Skin of body (tissue), 2 donors: ENCODE measurements around the gene JPT1. TPM values are rescaled to one million over a fixed set of nuclear protein-coding genes. Genes with fewer than 3 reads are reported as not detected.

Experiments used
- small RNA-seq: library from RNA; depleted of rRNA; stranded (forward); fragments of <200 nt; gene quantifications from one replicate; pipeline ENCODE3, GENCODE V24; 2014; ENCODE audit warnings: low replicate concordance
- total RNA-seq: library from RNA; depleted of rRNA; stranded (reverse); fragments of >200 nt; gene quantifications from one replicate; pipeline ENCODE4 v1.2.3, GENCODE V29; 2014

JPT1 gene
- total RNA-seq, 1 donor from 2014 or later, result 27.9 TPM

Small RNA genes lying within 50 kb of the gene (small RNA-seq; reads per million reads assigned to genes)
- not detected for gene RF00019

Other genes starting within 250 kb of the JPT1 start
- 1.1 TPM for gene USH1G, start 231.3 kb downstream of the JPT1 start, total RNA-seq
- gene OTOP2, start 230.2 kb downstream of the JPT1 start, total RNA-seq, result not detected
- gene OTOP3, start 218.6 kb downstream of the JPT1 start, total RNA-seq, result not detected
- 4.0 TPM for gene HID1, start 181.8 kb downstream of the JPT1 start, total RNA-seq
- gene CDR2L, start 166.9 kb downstream of the JPT1 start, total RNA-seq, result 3.6 TPM
- 18.1 TPM for gene MRPL58, start 141.8 kb downstream of the JPT1 start, total RNA-seq
- gene ATP5PD, start 107.5 kb downstream of the JPT1 start, total RNA-seq, result 153 TPM
- gene KCTD2, start 107.3 kb downstream of the JPT1 start, total RNA-seq, result 11.6 TPM
- gene SLC16A5, start 66.6 kb downstream of the JPT1 start, total RNA-seq, result 8.7 TPM
- 2.1 TPM for gene ARMC7, start 44.5 kb downstream of the JPT1 start, total RNA-seq
- 27.7 TPM for gene NT5C, start 22.8 kb downstream of the JPT1 start, total RNA-seq
- 103 TPM for gene SUMO2, start 28.4 kb upstream of the JPT1 start, total RNA-seq
- gene NUP85, start 51.2 kb upstream of the JPT1 start, total RNA-seq, result 38.7 TPM
- gene GGA3, start 107.1 kb upstream of the JPT1 start, total RNA-seq, result 9.9 TPM
- 39.6 TPM for gene MRPS7, start 107.4 kb upstream of the JPT1 start, total RNA-seq
- 7.4 TPM for gene MIF4GD, start 116.7 kb upstream of the JPT1 start, total RNA-seq
- gene SLC25A19, start 134.9 kb upstream of the JPT1 start, total RNA-seq, result 4.0 TPM